GM23248 (cell line): Measurements from ENCODE around the gene CORO2B. TPM values are rescaled to one million over a fixed set of nuclear protein-coding genes. Genes with fewer than 3 reads are reported as not detected.

Experiments used
- DNase-seq: peaks from one replicate; pipeline ENCODE4 v3.0.0-alpha.2; 2015
- H2AFZ ChIP-seq: fragments of 200-600 bp; sonication (generic); 2 replicates; pipeline ENCODE4 v1.6.1; 2016; ENCODE audit warnings: antibody characterized with exemption
- H3F3A ChIP-seq: fragments of 200-600 bp; sonication (generic); 2 replicates; pipeline ENCODE4 v1.6.1; 2016; ENCODE audit warnings: mild to moderate bottlenecking, antibody characterized with exemption, mixed run types; ENCODE audit not compliant: insufficient read depth
- H3K27ac ChIP-seq: fragments of 200-600 bp; sonication (generic); 2 replicates; pipeline ENCODE4 v1.5.1; 2016; ENCODE audit warnings: mild to moderate bottlenecking
- H3K27me3 ChIP-seq: fragments of 200-600 bp; sonication (generic); replicated peaks from 2 replicates; pipeline ENCODE4 v1.6.1; 2016; ENCODE audit warnings: mild to moderate bottlenecking; ENCODE audit not compliant: insufficient read depth
- H3K36me3 ChIP-seq: fragments of 200-600 bp; sonication (generic); 2 replicates; pipeline ENCODE4 v1.6.1; 2016; ENCODE audit warnings: low read depth, mild to moderate bottlenecking
- H3K4me1 ChIP-seq: fragments of 200-600 bp; sonication (generic); 2 replicates; pipeline ENCODE4 v1.6.1; 2016; ENCODE audit warnings: mild to moderate bottlenecking; ENCODE audit not compliant: insufficient read depth
- H3K4me2 ChIP-seq: fragments of 200-600 bp; sonication (generic); one replicate; pipeline ENCODE4 v1.6.1; 2016; ENCODE audit warnings: mild to moderate bottlenecking; ENCODE audit not compliant: unreplicated experiment
- H3K4me3 ChIP-seq: fragments of 200-600 bp; sonication (generic); 2 replicates; pipeline ENCODE4 v1.5.1; 2016; ENCODE audit warnings: mild to moderate bottlenecking
- H3K79me2 ChIP-seq: fragments of 200-600 bp; sonication (generic); 2 replicates; pipeline ENCODE4 v1.6.1; 2016; ENCODE audit warnings: mild to moderate bottlenecking; ENCODE audit not compliant: insufficient read depth
- H3K9ac ChIP-seq: fragments of 200-600 bp; sonication (generic); 2 replicates; pipeline ENCODE4 v1.6.1; 2016; ENCODE audit warnings: mild to moderate bottlenecking
- H3K9me2 ChIP-seq: fragments of 200-600 bp; sonication (generic); 2 replicates; pipeline ENCODE4 v1.6.1; 2016; ENCODE audit warnings: mixed run types, mild to moderate bottlenecking, moderate library complexity; ENCODE audit not compliant: insufficient read depth
- H3K9me3 ChIP-seq: fragments of 200-600 bp; sonication (generic); one replicate; pipeline ENCODE4 v1.6.1; 2017; ENCODE audit warnings: low read depth
- H4K20me1 ChIP-seq: fragments of 200-600 bp; sonication (generic); 2 replicates; pipeline ENCODE4 v1.6.0; 2016; ENCODE audit not compliant: insufficient read depth
- EZH2 ChIP-seq: fragments of 200-600 bp; sonication (generic); IDR thresholded peaks from 2 replicates; pipeline ENCODE4 v1.6.1; 2018; ENCODE audit warnings: antibody characterized with exemption, mild to moderate bottlenecking; ENCODE audit not compliant: insufficient read depth, poor library complexity, severe bottlenecking
- EZH2phosphoT487 ChIP-seq: fragments of 200-600 bp; sonication (generic); IDR thresholded peaks from 2 replicates; pipeline ENCODE4 v1.6.1; 2018; ENCODE audit warnings: antibody characterized with exemption, moderate library complexity, mild to moderate bottlenecking, low read depth; ENCODE audit not compliant: insufficient read depth
- WGBS, 2 experiments: methylation state at CpG; one replicate each; pipeline ENCODE4 v1.1.6; 2015 to 2017; ENCODE audit warnings: low lambda C conversion rate in 2 of 2, low coverage in 1 of 2; ENCODE audit errors: missing lambda C conversion rate in 2 of 2; 5-methylcytosine and 5-hydroxymethylcytosine counted together
- in situ Hi-C: fragments of 300-500 bp; cut with MboI; formaldehyde crosslinking; loops from 2 replicates; pipeline ENCODE4 v1.15.0; 2020
- polyA plus RNA-seq: library from polyadenylated mRNA; unstranded; fragments of >200 nt; fragmentation: Nextera tagmentation; extraction: Ambion mirVana; gene quantifications from 2 replicates; pipeline ENCODE4 v1.2.1, GENCODE V29; 2016
- total RNA-seq: library from RNA; depleted of rRNA; stranded (reverse); fragments of >200 nt; shearing (Covaris generic); gene quantifications from 2 replicates; pipeline ENCODE4 v1.2.3, GENCODE V29; 2014

CORO2B gene
- total and polyA plus RNA-seq, 2 experiments from 2014 or later: 2.7 to 7.7 TPM

DNA sequence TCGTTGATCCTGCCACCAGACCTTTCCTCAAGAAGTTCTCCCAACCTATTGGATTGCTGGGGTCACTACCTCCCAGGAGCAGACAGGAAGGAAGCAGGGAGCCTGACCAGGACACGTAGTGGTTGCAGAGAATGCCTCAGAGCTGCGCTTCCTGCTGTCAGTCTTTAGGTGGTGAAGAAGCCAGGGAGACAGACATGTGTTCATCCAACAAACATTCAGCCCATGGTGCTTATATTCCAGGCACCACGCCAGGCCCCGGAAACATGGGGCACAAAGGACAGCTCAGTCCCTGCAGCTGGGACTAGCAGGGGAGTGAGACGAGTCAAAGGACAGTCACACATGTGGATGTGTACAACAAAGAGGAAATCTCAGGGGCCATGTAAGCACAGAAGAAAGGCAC lies 26.0 kb upstream of the CORO2B start:
- DNase-seq: peak; percentile 38
- Histone ChIP-seq H3K4me2 (no peak overlapping the region), H4K20me1 (no peaks in the 10 kb centered on the region), H3K4me1 (peaks cover 5% of the 10 kb centered on the region; the same call in 1 of the 2 replicates), H3K9ac (no peak overlapping the region), H3K9me3 (no peaks in the 10 kb centered on the region), H3K36me3 (no peaks in the 10 kb centered on the region), H3K27me3 (no peaks in the 10 kb centered on the region), H2AFZ (no peak overlapping the region), H3K27ac (no peak overlapping the region), H3K9me2 (no peaks in the 10 kb centered on the region), H3K4me3 (no peak overlapping the region), H3F3A (peaks cover 8% of the 10 kb centered on the region; the same call in 1 of the 2 replicates), H3K79me2 (no peaks in the 10 kb centered on the region)
- no peak for TF ChIP-seq EZH2phosphoT487
- no peak for TF ChIP-seq EZH2
- in situ Hi-C loops: loop anchor here (5.0 to 10.0 kb wide), 2 partner anchors 125 to 322 kb away; no protein-coding TSS in a partner anchor
- WGBS, 2 experiments: 30 to 40% methylated on average over 6 of the region's 6 CpGs

- H2AFZ ChIP-seq: no peak overlapping the region
- in situ Hi-C loops: loop anchor here (5.0 to 10.0 kb wide), 2 partner anchors 124 to 321 kb away; no protein-coding TSS in a partner anchor
- H3K27ac ChIP-seq: no peak overlapping the region
- TF ChIP-seq EZH2 (no peak), EZH2phosphoT487 (no peak)
- no peaks in the 10 kb centered on the region for H3K9me3 ChIP-seq
- no peaks in the 10 kb centered on the region for H3K27me3 ChIP-seq
- 67 to 68% methylated on average over 8 of the region's 8 CpGs for WGBS, 2 experiments
- no peak overlapping the region for H3K9ac ChIP-seq
- DNase-seq: no peak
- no peak overlapping the region for H3K4me2 ChIP-seq
- H3K4me1 ChIP-seq: peaks cover 5% of the 10 kb centered on the region; the same call in 1 of the 2 replicates
- H3K79me2 ChIP-seq: no peaks in the 10 kb centered on the region
- H3K36me3 ChIP-seq: no peaks in the 10 kb centered on the region
- H3K4me3 ChIP-seq: no peak overlapping the region
- no peaks in the 10 kb centered on the region for H3K9me2 ChIP-seq
- H3F3A ChIP-seq: peaks cover 8% of the 10 kb centered on the region; the same call in 1 of the 2 replicates
- no peaks in the 10 kb centered on the region for H4K20me1 ChIP-seq
These were observed 25.3 kb upstream of the CORO2B start for GRCh38 chr15:68553314-68553993.

DNA sequence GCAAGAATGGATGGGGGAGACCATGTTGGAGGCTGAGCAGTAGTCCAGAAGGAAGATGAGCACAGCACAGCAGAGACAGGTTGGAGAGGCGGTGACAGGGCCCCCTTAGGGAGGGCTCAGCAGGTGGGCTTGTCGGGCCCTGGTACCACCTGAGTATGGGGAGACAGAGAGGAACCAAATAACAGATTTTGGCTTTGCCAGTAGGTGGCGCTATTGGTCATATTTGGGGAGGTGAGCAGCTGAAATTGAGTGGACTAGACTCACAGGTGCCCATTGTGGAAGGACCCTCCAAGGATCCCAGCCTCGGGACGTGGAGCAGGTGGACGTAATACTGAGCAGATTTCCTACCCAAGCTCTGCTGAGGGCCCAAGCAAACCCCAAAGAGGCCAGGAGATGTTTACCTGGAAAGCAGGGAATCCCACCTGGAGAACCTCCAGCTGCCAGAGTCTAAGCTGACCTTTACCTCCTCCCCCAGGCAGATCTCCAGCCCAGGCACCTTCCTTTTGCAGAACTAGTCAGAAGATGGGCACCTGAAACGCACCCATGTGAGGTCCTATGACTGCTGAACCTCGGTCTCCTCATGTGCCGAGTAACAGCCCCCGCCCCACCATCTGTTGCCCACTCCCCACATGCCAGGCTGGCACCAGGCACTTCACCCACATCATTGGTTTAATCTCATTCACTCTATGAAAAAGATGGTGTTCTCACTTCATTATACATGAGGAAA lies 24.6 kb upstream of the CORO2B start:
- Histone ChIP-seq H3K9me3 (no peaks in the 10 kb centered on the region), H3K27me3 (no peaks in the 10 kb centered on the region), H3K4me1 (peaks cover 5% of the 10 kb centered on the region; the same call in 1 of the 2 replicates), H3K79me2 (no peaks in the 10 kb centered on the region), H3K4me3 (no peak overlapping the region), H3K36me3 (no peaks in the 10 kb centered on the region), H3K9me2 (no peaks in the 10 kb centered on the region), H3F3A (peaks cover 8% of the 10 kb centered on the region; the same call in 1 of the 2 replicates), H3K27ac (no peak overlapping the region), H3K4me2 (no peak overlapping the region), H4K20me1 (no peaks in the 10 kb centered on the region), H2AFZ (no peak overlapping the region), H3K9ac (no peak overlapping the region)
- peak; percentile 61 for DNase-seq
- WGBS, 2 experiments: 37 to 39% methylated on average over 10 of the region's 10 CpGs
- in situ Hi-C loops: loop anchor here (5.0 to 10.0 kb wide), 2 partner anchors 123 to 321 kb away; no protein-coding TSS in a partner anchor
- no peak for TF ChIP-seq EZH2phosphoT487
- TF ChIP-seq EZH2: no peak
